ENCODE data around the gene GEN1. TPM values are rescaled to one million over a fixed set of nuclear protein-coding genes. Genes with fewer than 3 reads are reported as not detected.

GEN1 gene
- total RNA-seq, 1 donor from 2014 or later = 15.6 TPM

GRCh38 chr2:17717666-17718065, 36.3 kb upstream of the GEN1 start:
- no peak for TF ChIP-seq CTCF (conservative IDR thresholded peaks at IDR 0.05; ENCODE audit: low read depth, low read length)
- no peak overlapping the region for H3K4me3 ChIP-seq (ENCODE audit: low read depth, low read length)
- no peak for DNase-seq (ENCODE audit: low read depth)

- DNase-seq (ENCODE audit: low read depth) = no peak
- no peak for TF ChIP-seq CTCF (conservative IDR thresholded peaks at IDR 0.05; ENCODE audit: low read depth, low read length)
- no peak overlapping the region for H3K4me3 ChIP-seq (ENCODE audit: low read depth, low read length)
These were observed 35.2 kb upstream of the GEN1 start for GRCh38 chr2:17718689-17719088.

GRCh38 chr2:17719562-17720371, 34.2 kb upstream of the GEN1 start:
- DNase-seq (ENCODE audit: low read depth) = no peak
- peak; percentile 75 for TF ChIP-seq CTCF (conservative IDR thresholded peaks at IDR 0.05; ENCODE audit: low read depth, low read length)
- H3K4me3 ChIP-seq (ENCODE audit: low read depth, low read length) = no peak overlapping the region

GRCh38 chr2:17728210-17728609, 25.7 kb upstream of the GEN1 start:
- TF ChIP-seq CTCF (conservative IDR thresholded peaks at IDR 0.05; ENCODE audit: low read depth, low read length) = no peak
- H3K4me3 ChIP-seq (ENCODE audit: low read depth, low read length) = no peak overlapping the region
- no peak for DNase-seq (ENCODE audit: low read depth)

- no peak for DNase-seq (ENCODE audit: low read depth)
- TF ChIP-seq CTCF (conservative IDR thresholded peaks at IDR 0.05; ENCODE audit: low read depth, low read length) = no peak
- no peak overlapping the region for H3K4me3 ChIP-seq (ENCODE audit: low read depth, low read length)
These were observed 24.1 kb upstream of the GEN1 start for GRCh38 chr2:17729880-17730279.

GRCh38 chr2:17733599-17733998, 20.3 kb upstream of the GEN1 start:
- TF ChIP-seq CTCF (conservative IDR thresholded peaks at IDR 0.05; ENCODE audit: low read depth, low read length) = no peak
- no peak for DNase-seq (ENCODE audit: low read depth)
- no peak overlapping the region for H3K4me3 ChIP-seq (ENCODE audit: low read depth, low read length)

- DNase-seq (ENCODE audit: low read depth) = no peak
- no peak overlapping the region for H3K4me3 ChIP-seq (ENCODE audit: low read depth, low read length)
- no peak for TF ChIP-seq CTCF (conservative IDR thresholded peaks at IDR 0.05; ENCODE audit: low read depth, low read length)
These were observed 18.1 kb upstream of the GEN1 start for GRCh38 chr2:17735864-17736263.

Measured in epithelial cell of proximal tubule (primary cell).